Activated T-helper 9 cell treated with anti-CD3 and anti-CD28 coated beads, Interleukin-2, amount 50 U/mL, for 16 hours (primary cell): Measurements from ENCODE around the gene MYOG.

Source experiments
- DNase-seq: peaks from one replicate; pipeline ENCODE4 v3.0.0-alpha.2; 2020; ENCODE audit warnings: low read depth

Gene MYOG

GRCh38 chr1:203072002-203072602 lies 13.7 kb downstream of the MYOG start:
- DNase-seq, result no peak

- no peak for DNase-seq
Observed at GRCh38 chr1:203069030-203069747, 16.6 kb downstream of the MYOG start.

GRCh38 chr1:203066965-203067364 lies 18.8 kb downstream of the MYOG start:
- DNase-seq, result no peak

GRCh38 chr1:203065986-203066385 lies 19.8 kb downstream of the MYOG start:
- no peak for DNase-seq

- no peak for DNase-seq
Observed at GRCh38 chr1:203065191-203065590, 20.6 kb downstream of the MYOG start.

- DNase-seq, result no peak
Observed at GRCh38 chr1:203063287-203063686, 22.5 kb downstream of the MYOG start.

- DNase-seq, result no peak
Observed at GRCh38 chr1:203060115-203060514, 25.7 kb downstream of the MYOG start.

- DNase-seq, result no peak
Observed at GRCh38 chr1:203059485-203059884, 26.3 kb downstream of the MYOG start.

GRCh38 chr1:203058676-203058935 lies 27.2 kb downstream of the MYOG start:
- DNase-seq, result no peak

GRCh38 chr1:203057911-203058675 lies 27.7 kb downstream of the MYOG start:
- DNase-seq, result no peak

GRCh38 chr1:203056516-203056915 lies 29.3 kb downstream of the MYOG start:
- no peak for DNase-seq

GRCh38 chr1:203056012-203056411 lies 29.8 kb downstream of the MYOG start:
- no peak for DNase-seq

GRCh38 chr1:203055161-203055799 lies 30.5 kb downstream of the MYOG start:
- no peak for DNase-seq

GRCh38 chr1:203054642-203055041 lies 31.2 kb downstream of the MYOG start:
- no peak for DNase-seq

GRCh38 chr1:203054184-203054583 lies 31.6 kb downstream of the MYOG start:
- DNase-seq, result no peak

GRCh38 chr1:203052601-203053000 lies 33.2 kb downstream of the MYOG start:
- no peak for DNase-seq

- DNase-seq, result no peak
Observed at GRCh38 chr1:203051841-203052324, 33.9 kb downstream of the MYOG start.

GRCh38 chr1:203050826-203051225 lies 35.0 kb downstream of the MYOG start:
- no peak for DNase-seq

- DNase-seq, result no peak
Observed at GRCh38 chr1:203049576-203050180, 36.1 kb downstream of the MYOG start.

- no peak for DNase-seq
Observed at GRCh38 chr1:203049077-203049476, 36.7 kb downstream of the MYOG start.

GRCh38 chr1:203048555-203049051 lies 37.2 kb downstream of the MYOG start:
- no peak for DNase-seq

- no peak for DNase-seq
Observed at GRCh38 chr1:203048086-203048485, 37.7 kb downstream of the MYOG start.
